GM08714 (cell line): ENCODE results near the gene PRPF31.

Source experiments
- H3K4me3 ChIP-seq: fragments of 200-500 bp; sonication (Bioruptor generic); 2 replicates; pipeline ENCODE4 v1.5.1; 2014; ENCODE audit warnings: mild to moderate bottlenecking, low read length, inconsistent platforms
- ZNF274 ChIP-seq: IDR thresholded peaks from 2 replicates; pipeline ENCODE4 v1.6.1; 2012; ENCODE audit warnings: mild to moderate bottlenecking, low read depth, low read length

The PRPF31 gene

DNA sequence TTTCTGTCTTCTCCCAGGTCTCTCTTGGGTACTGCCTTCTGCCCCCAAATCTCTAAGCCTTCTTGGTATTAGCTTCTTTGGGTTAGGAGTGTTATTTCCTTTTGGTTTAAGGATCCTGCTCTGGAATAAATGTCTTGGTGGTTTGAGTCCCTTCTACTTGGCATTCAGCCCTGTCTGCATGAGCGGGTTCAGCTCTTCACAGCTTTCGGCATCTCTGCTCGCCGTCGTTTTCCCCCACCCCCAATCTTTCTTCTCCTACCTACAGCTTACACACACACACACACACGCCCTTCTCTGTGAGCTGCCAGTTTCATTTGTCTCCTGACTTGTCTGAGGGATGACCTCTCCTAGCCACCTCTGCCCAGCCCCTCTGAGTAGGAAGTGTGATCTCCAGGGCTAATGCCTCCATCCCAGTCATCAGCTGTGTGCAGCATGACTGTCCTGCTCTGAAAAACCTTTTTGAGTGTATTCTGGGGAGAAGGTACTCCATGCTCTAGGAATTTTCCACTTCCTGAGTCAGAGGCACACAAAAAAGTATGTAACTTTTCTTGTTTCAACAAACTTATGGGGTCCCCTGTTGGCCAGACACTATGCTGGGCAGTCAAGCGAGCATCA, 26.7 kb downstream of the PRPF31 start:
- no peak overlapping the region for H3K4me3 ChIP-seq
- no peak for TF ChIP-seq ZNF274

DNA sequence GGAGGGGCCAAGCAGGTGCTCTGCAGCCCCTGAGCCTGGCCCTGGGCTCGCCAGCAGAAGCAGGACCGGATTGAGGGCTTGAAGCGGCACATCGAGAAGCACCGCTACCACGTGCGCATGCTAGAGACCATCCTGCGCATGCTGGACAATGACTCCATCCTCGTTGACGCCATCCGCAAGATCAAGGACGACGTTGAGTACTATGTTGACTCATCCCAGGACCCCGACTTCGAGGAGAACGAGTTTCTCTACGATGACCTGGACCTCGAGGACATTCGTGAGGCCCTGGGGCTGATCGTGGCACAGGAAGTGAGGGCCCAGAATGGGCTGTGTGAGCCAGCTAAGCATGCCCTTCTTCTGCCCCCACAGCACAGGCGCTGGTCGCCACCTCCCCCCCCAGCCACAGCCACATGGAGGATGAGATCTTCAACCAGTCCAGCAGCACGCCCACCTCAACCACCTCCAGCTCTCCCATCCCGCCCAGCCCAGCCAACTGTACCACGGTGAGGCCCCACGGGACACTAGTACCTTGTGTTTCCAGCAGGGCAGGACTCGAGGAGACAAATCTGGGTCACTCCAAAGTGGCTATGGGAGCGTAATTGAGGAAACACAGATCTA, 30.1 kb downstream of the PRPF31 start:
- no peak for TF ChIP-seq ZNF274
- H3K4me3 ChIP-seq = no peak overlapping the region

DNA sequence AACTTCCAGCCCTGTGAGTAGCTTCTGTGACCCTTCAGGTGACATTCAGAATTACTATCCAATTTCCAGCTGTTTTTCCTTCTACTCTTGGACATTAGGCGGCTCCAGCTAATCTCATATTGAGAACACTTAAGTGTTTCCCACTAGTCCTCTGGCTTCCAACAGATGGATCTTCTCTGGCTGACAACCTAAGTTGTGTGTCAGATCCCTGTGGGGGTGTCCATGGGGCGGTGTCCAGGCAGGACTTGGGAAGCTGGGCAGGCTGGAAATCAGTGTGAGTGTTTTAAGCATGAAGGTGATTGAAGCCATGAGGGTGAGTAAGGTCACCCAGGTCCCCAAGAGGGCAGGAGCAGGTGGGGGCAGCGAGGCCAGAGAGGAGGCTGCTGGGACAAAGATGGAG, 32.1 kb downstream of the PRPF31 start:
- TF ChIP-seq ZNF274 = no peak
- no peak overlapping the region for H3K4me3 ChIP-seq

DNA sequence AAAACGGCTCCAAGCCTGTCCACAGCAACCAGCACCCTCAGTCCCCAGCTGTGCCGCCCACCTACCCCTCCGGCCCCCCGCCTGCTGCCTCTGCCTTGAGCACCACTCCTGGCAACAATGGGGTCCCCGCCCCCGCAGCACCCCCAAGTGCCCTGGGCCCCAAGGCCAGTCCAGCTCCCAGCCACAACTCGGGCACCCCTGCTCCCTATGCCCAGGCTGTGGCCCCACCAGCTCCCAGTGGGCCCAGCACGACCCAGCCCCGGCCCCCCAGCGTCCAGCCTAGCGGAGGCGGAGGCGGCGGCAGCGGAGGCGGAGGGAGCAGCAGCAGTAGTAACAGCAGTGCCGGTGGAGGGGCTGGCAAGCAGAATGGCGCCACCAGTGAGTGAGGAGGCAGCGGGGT, 32.6 kb downstream of the PRPF31 start:
- no peak overlapping the region for H3K4me3 ChIP-seq
- TF ChIP-seq ZNF274 = no peak

DNA sequence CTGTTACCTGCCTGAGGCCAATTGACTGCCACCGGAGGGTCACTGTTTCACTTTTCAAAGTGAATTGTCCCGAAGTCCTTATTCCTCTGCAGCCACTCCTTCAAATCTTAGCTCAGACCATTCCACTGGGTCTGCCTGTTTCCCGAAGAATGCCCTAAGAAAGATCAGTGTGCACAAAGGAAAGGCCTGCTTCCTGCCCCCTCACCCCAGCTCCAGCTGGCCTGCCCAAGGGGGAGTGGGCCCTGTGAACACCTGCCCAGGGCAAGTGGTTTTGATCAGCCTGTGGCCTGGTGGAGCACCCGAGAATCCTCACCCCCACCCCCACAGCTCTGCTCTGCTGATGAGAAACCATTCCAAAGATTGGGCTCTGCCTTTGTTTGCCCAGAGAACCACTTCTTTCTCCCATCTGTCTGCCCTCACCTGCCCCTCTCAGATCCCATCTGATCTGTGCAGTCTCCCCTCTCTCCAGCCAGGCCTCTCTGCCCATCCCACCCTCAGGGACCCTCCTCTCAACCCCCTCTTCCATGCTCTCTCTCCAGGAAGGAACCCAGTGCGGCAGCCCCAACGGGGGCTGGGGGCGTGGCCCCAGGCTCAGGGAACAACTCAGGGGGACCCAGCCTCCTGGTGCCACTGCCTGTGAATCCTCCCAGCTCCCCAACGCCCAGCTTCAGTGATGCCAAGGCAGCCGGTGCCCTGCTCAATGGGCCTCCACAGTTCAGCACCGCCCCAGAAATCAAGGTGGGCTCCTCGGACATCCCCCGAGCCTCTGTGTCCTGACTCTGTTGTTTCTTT, 33.7 kb downstream of the PRPF31 start:
- TF ChIP-seq ZNF274 = no peak
- H3K4me3 ChIP-seq = no peak overlapping the region

DNA sequence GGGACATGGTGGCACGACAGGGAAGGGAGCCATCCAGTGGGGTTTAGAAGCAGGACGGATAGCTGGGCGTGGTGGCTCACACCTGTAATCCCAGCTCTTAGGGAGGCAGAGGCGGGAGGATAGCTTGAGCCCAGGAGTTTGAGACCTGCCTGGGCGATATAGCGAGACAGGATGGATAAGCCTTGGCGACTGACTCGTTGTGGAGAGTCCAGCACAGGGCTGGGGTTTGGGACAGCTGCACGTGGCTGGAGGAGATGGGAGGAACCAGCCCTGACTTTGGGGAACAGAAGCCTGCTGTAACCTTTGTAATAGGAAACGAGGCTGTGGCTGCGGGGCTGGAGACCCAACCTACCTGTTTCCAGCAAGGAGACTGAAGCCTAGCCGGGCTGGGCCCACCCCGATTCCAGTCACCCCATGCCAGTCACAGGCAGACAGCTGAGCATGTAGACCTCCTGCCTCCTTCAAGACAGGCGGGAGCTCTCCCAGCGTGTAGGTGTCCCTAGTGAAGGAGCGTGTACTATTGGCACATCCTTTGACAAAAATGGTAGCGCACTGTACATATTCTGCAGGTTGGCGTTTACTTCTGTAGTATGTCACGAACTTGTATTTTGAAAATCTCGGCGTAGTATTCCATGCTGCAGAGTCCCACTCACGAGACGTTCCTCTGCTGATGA, 35.9 kb downstream of the PRPF31 start:
- no peak overlapping the region for H3K4me3 ChIP-seq
- no peak for TF ChIP-seq ZNF274

DNA sequence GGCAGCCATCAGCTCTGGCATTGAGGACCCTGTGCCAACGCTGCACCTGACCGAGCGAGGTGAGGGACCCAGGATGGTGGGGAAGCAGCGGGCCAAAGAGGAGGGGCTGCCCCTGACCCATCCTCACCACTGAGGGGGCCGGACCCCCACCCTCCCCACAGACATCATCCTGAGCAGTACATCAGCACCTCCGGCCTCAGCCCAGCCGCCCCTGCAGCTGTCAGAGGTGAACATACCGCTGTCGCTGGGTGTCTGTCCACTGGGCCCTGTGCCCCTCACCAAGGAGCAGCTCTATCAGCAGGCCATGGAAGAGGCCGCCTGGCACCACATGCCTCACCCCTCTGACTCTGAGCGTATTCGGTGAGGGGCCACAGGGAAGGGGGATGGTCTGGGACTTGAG, 36.7 kb downstream of the PRPF31 start:
- TF ChIP-seq ZNF274 = no peak
- H3K4me3 ChIP-seq = no peak overlapping the region

DNA sequence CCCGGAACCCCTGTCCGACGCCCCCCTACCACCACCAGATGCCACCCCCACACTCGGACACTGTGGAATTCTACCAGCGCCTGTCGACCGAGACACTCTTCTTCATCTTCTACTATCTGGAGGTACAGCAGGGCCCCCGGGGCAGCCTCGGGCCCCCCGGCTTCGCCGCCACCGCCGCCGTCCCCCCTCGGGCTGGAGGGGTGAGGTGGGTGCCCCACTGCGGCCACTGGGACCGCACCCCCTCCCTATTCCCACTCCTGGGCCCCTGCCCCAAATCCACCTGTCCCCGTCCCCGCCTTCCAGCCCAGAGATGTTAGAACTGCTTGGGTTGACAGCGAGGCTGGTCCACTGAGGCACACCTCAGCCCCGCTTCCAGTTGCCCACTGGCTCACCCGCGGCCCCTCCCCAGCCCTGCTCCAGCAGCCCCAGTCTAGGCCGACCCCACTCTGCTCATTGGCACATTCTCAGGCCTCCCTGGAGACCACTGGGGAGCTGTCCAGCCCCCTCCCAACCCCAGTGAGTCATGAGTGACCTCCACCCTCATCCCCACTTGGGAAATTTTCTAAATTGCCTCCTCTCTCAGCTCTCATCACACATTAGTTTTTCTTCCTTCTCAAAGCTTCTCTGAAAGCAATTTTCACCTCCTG, 37.4 kb downstream of the PRPF31 start:
- no peak overlapping the region for H3K4me3 ChIP-seq
- TF ChIP-seq ZNF274 = no peak

DNA sequence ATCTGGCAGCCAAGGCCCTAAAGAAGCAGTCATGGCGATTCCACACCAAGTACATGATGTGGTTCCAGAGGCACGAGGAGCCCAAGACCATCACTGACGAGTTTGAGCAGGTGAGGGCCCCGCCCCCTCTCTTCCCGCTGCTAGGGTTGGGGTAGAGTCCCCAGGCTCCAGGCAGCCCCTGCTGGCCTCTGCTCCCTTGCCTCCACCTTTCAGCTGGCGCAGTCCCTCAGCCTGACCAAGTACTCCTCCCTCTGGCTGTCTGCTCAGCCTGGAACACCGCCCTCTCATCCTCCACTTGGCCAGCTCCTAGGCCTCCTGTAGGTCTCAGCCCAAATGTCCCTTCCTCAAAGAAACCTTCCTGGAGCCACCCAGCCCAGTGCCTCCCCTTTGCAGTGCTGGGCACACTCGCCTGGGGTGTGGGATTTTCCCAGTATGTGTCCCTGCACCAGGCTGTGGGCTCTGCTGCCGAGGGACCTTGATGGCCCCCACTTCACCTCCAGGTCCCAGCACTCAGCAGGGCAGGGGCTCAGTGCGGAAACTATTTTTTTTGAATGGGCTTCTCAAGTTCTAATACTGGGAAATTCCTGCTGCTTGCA, 38.3 kb downstream of the PRPF31 start:
- TF ChIP-seq ZNF274 = no peak
- no peak overlapping the region for H3K4me3 ChIP-seq

DNA sequence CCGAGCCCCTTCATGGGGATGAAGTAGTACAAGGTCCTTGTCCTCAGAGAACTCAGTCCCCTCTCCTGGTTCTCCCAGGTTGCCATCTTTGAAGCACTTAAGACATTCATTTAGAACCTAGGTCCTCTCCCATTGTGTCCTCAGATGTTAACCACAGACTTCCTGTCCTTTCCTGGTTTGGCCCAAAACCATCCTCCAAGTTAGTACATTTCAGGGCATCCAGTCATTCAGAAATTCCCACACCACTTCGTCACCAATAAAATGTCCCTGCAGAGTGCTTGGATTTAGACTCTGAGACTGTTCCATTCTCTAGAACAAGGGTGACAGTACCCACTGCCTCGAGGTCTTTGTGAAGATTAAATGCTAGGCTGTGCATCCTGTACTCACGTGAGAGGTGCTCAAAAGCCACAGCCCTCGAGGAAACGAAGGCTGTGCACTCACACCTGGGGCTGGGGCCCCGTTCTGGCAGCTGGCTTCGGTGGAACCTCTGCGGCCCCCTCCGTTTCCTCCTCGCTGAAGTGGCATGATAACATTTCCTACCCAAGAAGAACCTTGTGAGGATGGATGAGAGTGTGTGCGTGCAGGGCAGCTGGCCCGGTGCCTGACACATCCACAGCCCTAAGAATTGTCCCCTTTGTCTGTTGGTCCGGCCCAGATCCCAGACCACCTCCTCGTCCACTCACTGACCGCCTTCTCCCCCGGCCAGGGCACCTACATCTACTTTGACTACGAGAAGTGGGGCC, 39.2 kb downstream of the PRPF31 start:
- H3K4me3 ChIP-seq = no peak overlapping the region
- no peak for TF ChIP-seq ZNF274

DNA sequence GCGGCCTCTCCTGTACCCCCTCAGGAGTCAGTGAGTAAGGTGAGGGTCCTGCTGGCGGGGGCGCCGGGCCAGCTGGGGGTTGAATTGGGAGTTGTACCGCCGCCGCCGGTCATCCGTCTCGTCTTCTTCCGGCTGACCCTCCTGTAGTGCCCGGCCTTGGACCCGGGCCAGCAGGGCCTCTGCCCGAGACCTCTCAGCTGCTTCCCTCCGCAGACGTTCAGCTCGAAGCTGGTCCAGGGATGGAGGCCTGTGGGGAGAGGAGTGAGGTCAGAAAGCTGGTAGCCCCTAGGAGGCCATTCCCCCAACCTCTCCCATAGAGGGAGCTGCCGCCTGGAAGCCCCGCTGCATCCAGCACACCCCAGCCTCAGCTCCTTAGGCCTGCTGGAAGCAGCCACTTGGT, 40.1 kb downstream of the PRPF31 start:
- TF ChIP-seq ZNF274 = no peak
- no peak overlapping the region for H3K4me3 ChIP-seq

DNA sequence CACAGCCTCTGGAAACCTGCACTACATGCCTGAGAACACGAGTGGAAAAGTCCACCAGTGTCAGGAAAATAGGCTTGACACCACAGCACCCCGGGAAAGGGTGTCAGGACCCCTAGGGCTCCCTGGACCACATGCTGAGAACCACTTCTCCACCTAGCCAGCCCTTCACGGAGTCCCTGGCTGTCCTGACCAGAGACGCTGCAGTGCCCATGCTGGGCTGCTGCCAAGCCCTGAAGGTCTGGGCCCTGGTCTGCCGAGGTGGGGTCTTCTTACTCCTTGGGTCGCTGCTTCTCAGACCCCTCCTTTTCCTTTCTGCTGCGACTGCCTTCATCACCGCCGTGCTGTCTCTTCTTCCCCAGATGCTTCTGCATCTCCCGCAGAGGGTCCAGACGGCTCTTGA, 40.9 kb downstream of the PRPF31 start:
- no peak for TF ChIP-seq ZNF274
- no peak overlapping the region for H3K4me3 ChIP-seq

DNA sequence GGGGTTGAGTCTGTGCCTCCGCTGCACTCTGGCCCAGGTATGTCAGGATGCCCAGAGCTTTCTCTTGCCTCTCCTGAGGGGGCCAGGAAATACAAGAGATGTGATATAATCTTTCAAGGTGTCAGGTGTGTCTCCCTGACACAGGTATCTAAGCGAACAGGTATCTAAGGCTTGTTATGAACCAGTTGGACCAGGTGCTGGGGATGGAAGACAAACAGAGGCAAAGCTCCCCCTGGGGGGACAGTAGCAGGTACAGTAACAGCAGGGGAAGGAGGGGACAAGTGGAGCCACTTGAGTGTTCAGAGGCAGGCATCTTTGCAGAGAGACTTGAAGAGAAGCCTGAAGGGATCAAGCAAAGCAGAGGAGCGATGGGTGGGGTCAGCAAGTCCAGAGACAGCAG, 41.4 kb downstream of the PRPF31 start:
- TF ChIP-seq ZNF274 = no peak
- no peak overlapping the region for H3K4me3 ChIP-seq

DNA sequence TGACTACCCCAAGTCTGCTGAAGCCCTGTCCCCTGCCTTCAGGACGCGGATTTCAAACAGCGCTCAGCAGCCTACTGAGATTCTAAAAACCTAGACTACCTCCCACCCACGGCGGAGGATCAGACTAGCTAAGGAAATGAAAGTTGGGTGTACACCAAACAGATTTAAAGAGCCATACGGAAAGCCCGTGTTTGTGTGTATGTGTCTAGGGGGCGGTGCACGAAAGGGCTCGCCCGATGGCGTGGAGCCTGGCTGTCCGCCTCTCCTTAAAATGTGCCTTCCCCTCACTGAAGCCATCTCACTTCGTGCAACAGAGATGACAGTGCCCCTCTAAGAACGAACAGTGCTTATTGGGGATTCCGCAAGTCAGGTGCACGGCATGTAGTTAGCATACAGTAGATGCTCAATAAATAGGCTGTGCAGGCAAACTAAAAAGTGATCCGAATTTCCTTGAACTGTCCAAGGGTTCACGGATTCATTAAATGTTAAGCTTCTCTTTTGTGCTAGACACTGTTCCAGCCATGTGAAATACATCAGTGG, 43.3 kb downstream of the PRPF31 start:
- TF ChIP-seq ZNF274 = no peak
- peak overlapping the region; percentile 82 for H3K4me3 ChIP-seq
